Spleen (tissue), 7 donors: ENCODE results near the gene C3orf49.

Experiments
- CTCF ChIP-seq, 11 experiments: fragments of 200-600 bp in 7 of 11; fragments of 450-650 bp in 4 of 11; sonication (generic) in 4 of 11; IDR thresholded peaks in 8 of 11; conservative IDR thresholded peaks in 3 of 11; 1 replicate in 7 of 11; 2 replicates in 4 of 11; pipeline versions ENCODE4 v1.4.0 to v1.8.0; 2016 to 2021; ENCODE audit warnings: antibody characterized with exemption in 11 of 11, inconsistent platforms in 4 of 11, mild to moderate bottlenecking in 1 of 11
- POLR2A ChIP-seq, 3 donors: fragments of 450-650 bp; IDR thresholded peaks; one replicate each; pipeline ENCODE4 v1.5.1; 2017; ENCODE audit warnings: antibody characterized with exemption in 3 of 3, mild to moderate bottlenecking in 1 of 3
- POLR2AphosphoS5 ChIP-seq, 3 donors: sonication (generic); formaldehyde crosslinking; IDR thresholded peaks; one replicate each; pipeline ENCODE4 v1.5.1; 2017; ENCODE audit warnings: antibody characterized with exemption in 3 of 3
- donor health status: DM: no; HTN: no; CAD: no; lungs with moderate emphysema.
- donor health status: DM: no; HTN: no; CAD: no.
- donor health status: DM: no; HTN: no; CAD: no.

GRCh38 chr3:63872135-63872924, 53.2 kb downstream of the C3orf49 start:
- no peak for TF ChIP-seq CTCF (IDR thresholded peaks at IDR 0.05 in 8 of 11, conservative IDR thresholded peaks at IDR 0.05 in 3 of 11)
- no peak for TF ChIP-seq POLR2A (IDR thresholded peaks at IDR 0.05)
- TF ChIP-seq POLR2AphosphoS5 (IDR thresholded peaks at IDR 0.05), result no peak
